Osteoblast (primary cell): Measurements from ENCODE around the gene DLG2. TPM values are rescaled to one million over a fixed set of nuclear protein-coding genes. Genes with fewer than 3 reads are reported as not detected.
A peak's percentile ranks its signal among the peaks of the same experiment; 100 is the strongest.
"Not testable (repeated sequence)": the region's sequence is repeated elsewhere in the genome, so short reads cannot be mapped to it uniquely, and the experiment has no call there.

Source experiments
- DNase-seq: peaks from one replicate; pipeline ENCODE4 v3.0.0; 2011; ENCODE audit warnings: low spot score, mixed read lengths; ENCODE audit not compliant: insufficient read length; ENCODE audit errors: missing footprints
- H2AFZ ChIP-seq: 2 replicates; pipeline ENCODE4 v1.6.0; 2011; ENCODE audit warnings: mild to moderate bottlenecking, low read length
- H3K27ac ChIP-seq: 2 replicates; pipeline ENCODE4 v1.5.1; 2011; ENCODE audit warnings: mild to moderate bottlenecking, low read depth, low read length, moderate library complexity
- H3K27me3 ChIP-seq: 2 replicates; pipeline ENCODE4 v1.6.0; 2012; ENCODE audit warnings: mild to moderate bottlenecking, control low read depth, inconsistent platforms, low read length, moderate library complexity; ENCODE audit not compliant: insufficient read depth
- H3K36me3 ChIP-seq: 2 replicates; pipeline ENCODE4 v1.5.1; 2011; ENCODE audit warnings: mild to moderate bottlenecking, low read length, control low read depth, moderate library complexity; ENCODE audit not compliant: insufficient read depth
- H3K4me1 ChIP-seq: 2 replicates; pipeline ENCODE4 v1.5.1; 2011; ENCODE audit warnings: mild to moderate bottlenecking, low read length, control low read depth, moderate library complexity; ENCODE audit not compliant: insufficient read depth
- H3K4me2 ChIP-seq: 2 replicates; pipeline ENCODE4 v1.6.0; 2011; ENCODE audit warnings: mild to moderate bottlenecking, low read length; ENCODE audit not compliant: insufficient read depth
- H3K4me3 ChIP-seq: fragments of 200-600 bp; sonication (generic); 3 replicates; pipeline ENCODE4 v1.5.1; 2012; ENCODE audit warnings: mild to moderate bottlenecking, low read length, inconsistent platforms; ENCODE audit not compliant: insufficient read depth
- H3K79me2 ChIP-seq: 2 replicates; pipeline ENCODE4 v1.6.0; 2012; ENCODE audit warnings: mild to moderate bottlenecking, low read length, control low read depth, inconsistent platforms; ENCODE audit not compliant: insufficient read depth
- H3K9me3 ChIP-seq: 2 replicates; pipeline ENCODE4 v1.5.1; 2011; ENCODE audit warnings: low read depth, low read length, control low read depth
- H4K20me1 ChIP-seq: 2 replicates; pipeline ENCODE4 v1.6.0; 2012; ENCODE audit warnings: mild to moderate bottlenecking, low read length, control low read depth; ENCODE audit not compliant: insufficient read depth
- total RNA-seq: library from RNA; depleted of rRNA; stranded (reverse); fragments of >200 nt; gene quantifications from 2 replicates; pipeline ENCODE4 v1.2.3, GENCODE V29; 2012
- TF ChIP-seq, protein P1 (sequence below): IDR thresholded peaks from 2 replicates; pipeline ENCODE4 v1.5.1; 2011; ENCODE audit warnings: mild to moderate bottlenecking, low read depth, low read length, moderate library complexity; ENCODE audit errors: extremely low read depth

Gene DLG2
- total RNA-seq, 1 donor: 3.3 TPM

DNA sequence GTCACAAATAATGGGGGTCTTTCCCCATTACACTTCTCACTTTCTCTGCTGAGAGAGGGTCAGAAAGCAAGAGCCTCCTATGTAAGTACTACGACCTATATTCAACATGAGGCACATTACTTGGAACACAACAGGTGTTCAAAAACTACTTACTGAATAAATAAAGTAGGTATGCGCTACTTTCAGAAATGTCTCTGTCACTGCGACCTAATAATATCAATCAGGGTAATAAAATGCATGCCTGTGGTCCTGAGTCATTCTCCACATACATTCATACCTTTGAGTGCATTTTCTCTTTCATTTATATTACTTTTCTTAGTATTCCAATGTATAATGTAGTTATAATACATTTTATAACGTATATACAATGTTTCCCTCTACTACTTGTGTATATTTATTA, 838.9 kb downstream of the DLG2 start:
- Histone ChIP-seq H4K20me1 (no peaks in the 10 kb centered on the region), H3K9me3 (no peaks in the 10 kb centered on the region), H3K4me3 (no peak overlapping the region), H2AFZ (no peak overlapping the region), H3K27me3 (no peaks in the 10 kb centered on the region), H3K79me2 (no peaks in the 10 kb centered on the region), H3K4me1 (no peaks in the 10 kb centered on the region), H3K4me2 (no peak overlapping the region), H3K27ac (no peak overlapping the region), H3K36me3 (no peaks in the 10 kb centered on the region)
- TF ChIP-seq, protein P1, sequence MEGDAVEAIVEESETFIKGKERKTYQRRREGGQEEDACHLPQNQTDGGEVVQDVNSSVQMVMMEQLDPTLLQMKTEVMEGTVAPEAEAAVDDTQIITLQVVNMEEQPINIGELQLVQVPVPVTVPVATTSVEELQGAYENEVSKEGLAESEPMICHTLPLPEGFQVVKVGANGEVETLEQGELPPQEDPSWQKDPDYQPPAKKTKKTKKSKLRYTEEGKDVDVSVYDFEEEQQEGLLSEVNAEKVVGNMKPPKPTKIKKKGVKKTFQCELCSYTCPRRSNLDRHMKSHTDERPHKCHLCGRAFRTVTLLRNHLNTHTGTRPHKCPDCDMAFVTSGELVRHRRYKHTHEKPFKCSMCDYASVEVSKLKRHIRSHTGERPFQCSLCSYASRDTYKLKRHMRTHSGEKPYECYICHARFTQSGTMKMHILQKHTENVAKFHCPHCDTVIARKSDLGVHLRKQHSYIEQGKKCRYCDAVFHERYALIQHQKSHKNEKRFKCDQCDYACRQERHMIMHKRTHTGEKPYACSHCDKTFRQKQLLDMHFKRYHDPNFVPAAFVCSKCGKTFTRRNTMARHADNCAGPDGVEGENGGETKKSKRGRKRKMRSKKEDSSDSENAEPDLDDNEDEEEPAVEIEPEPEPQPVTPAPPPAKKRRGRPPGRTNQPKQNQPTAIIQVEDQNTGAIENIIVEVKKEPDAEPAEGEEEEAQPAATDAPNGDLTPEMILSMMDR: no peak
- no peak for DNase-seq

- H3K4me3 ChIP-seq, H3K36me3 ChIP-seq, H2AFZ ChIP-seq, DNase-seq, H3K79me2 ChIP-seq, H3K27ac ChIP-seq, H3K4me1 ChIP-seq, H3K9me3 ChIP-seq, H4K20me1 ChIP-seq, H3K4me2 ChIP-seq, H3K27me3 ChIP-seq: not testable (repeated sequence)
Observed at GRCh38 chr11:84784158-84784557, 843.0 kb downstream of the DLG2 start.

- no peak overlapping the region for H3K27ac ChIP-seq
- no peaks in the 10 kb centered on the region for H3K4me1 ChIP-seq
- no peak overlapping the region for H3K4me2 ChIP-seq
- H2AFZ ChIP-seq: no peak overlapping the region
- DNase-seq: peak; percentile 21
- no peaks in the 10 kb centered on the region for H3K79me2 ChIP-seq
- H3K9me3 ChIP-seq: no peaks in the 10 kb centered on the region
- no peaks in the 10 kb centered on the region for H3K27me3 ChIP-seq
- no peaks in the 10 kb centered on the region for H3K36me3 ChIP-seq
- no peaks in the 10 kb centered on the region for H4K20me1 ChIP-seq
- TF ChIP-seq, protein P1: peak; percentile 49
- H3K4me3 ChIP-seq: no peak overlapping the region
Observed at GRCh38 chr11:84780689-84781293, 846.4 kb downstream of the DLG2 start.

- no peak for DNase-seq
- no peak overlapping the region for H2AFZ ChIP-seq
- H4K20me1 ChIP-seq: no peaks in the 10 kb centered on the region
- no peaks in the 10 kb centered on the region for H3K36me3 ChIP-seq
- H3K4me1 ChIP-seq: no peaks in the 10 kb centered on the region
- H3K9me3 ChIP-seq: no peaks in the 10 kb centered on the region
- H3K4me2 ChIP-seq: no peak overlapping the region
- H3K27ac ChIP-seq: no peak overlapping the region
- H3K27me3 ChIP-seq: no peaks in the 10 kb centered on the region
- H3K79me2 ChIP-seq: no peaks in the 10 kb centered on the region
- TF ChIP-seq, protein P1: no peak
- no peak overlapping the region for H3K4me3 ChIP-seq
Observed at GRCh38 chr11:84775503-84775902, 851.6 kb downstream of the DLG2 start.
